ENCODE data around the gene SMCHD1. TPM values are rescaled to one million over a fixed set of nuclear protein-coding genes. Genes with fewer than 3 reads are reported as not detected.

Gene SMCHD1
- total and polyA plus RNA-seq, 2 experiments from 2014 or later, result 13.0 to 63.9 TPM

- Histone ChIP-seq H2AFZ (no peak overlapping the region), H4K20me1 (ENCODE audit: insufficient read depth, poor library complexity, severe bottlenecking) (no peaks in the 10 kb centered on the region), H3K4me1 (ENCODE audit: insufficient read depth) (no peaks in the 10 kb centered on the region), H3K9me3 (ENCODE audit: low read depth) (no peaks in the 10 kb centered on the region), H3K36me3 (replicated peaks; ENCODE audit: insufficient read depth, low read depth) (no peaks in the 10 kb centered on the region), H3K4me3 (no peak overlapping the region), H3K9me2 (replicated peaks; ENCODE audit: insufficient read depth) (no peaks in the 10 kb centered on the region), H3K79me2 (no peaks in the 10 kb centered on the region), H3K27ac (no peak overlapping the region), H3K27me3 (no peaks in the 10 kb centered on the region), H3K4me2 (no peak overlapping the region)
- no peak for DNase-seq (ENCODE audit: low spot score)
- 90% methylated on average over 2 of the region's 2 CpGs for WGBS (ENCODE audit: low lambda C conversion rate, missing lambda C conversion rate)
- TF ChIP-seq EZH2phosphoT487 (IDR thresholded peaks at IDR 0.05; ENCODE audit: low read depth, severe bottlenecking, unreplicated experiment) (no peak), EZH2 (IDR thresholded peaks at IDR 0.05; ENCODE audit: borderline replicate concordance) (no peak)
- TF ChIP-seq, protein P1, sequence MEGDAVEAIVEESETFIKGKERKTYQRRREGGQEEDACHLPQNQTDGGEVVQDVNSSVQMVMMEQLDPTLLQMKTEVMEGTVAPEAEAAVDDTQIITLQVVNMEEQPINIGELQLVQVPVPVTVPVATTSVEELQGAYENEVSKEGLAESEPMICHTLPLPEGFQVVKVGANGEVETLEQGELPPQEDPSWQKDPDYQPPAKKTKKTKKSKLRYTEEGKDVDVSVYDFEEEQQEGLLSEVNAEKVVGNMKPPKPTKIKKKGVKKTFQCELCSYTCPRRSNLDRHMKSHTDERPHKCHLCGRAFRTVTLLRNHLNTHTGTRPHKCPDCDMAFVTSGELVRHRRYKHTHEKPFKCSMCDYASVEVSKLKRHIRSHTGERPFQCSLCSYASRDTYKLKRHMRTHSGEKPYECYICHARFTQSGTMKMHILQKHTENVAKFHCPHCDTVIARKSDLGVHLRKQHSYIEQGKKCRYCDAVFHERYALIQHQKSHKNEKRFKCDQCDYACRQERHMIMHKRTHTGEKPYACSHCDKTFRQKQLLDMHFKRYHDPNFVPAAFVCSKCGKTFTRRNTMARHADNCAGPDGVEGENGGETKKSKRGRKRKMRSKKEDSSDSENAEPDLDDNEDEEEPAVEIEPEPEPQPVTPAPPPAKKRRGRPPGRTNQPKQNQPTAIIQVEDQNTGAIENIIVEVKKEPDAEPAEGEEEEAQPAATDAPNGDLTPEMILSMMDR (IDR thresholded peaks at IDR 0.05; ENCODE audit: poor library complexity), result no peak
Measured at GRCh38 chr18:2821695-2822094, 166.2 kb downstream of the SMCHD1 start.

DNA sequence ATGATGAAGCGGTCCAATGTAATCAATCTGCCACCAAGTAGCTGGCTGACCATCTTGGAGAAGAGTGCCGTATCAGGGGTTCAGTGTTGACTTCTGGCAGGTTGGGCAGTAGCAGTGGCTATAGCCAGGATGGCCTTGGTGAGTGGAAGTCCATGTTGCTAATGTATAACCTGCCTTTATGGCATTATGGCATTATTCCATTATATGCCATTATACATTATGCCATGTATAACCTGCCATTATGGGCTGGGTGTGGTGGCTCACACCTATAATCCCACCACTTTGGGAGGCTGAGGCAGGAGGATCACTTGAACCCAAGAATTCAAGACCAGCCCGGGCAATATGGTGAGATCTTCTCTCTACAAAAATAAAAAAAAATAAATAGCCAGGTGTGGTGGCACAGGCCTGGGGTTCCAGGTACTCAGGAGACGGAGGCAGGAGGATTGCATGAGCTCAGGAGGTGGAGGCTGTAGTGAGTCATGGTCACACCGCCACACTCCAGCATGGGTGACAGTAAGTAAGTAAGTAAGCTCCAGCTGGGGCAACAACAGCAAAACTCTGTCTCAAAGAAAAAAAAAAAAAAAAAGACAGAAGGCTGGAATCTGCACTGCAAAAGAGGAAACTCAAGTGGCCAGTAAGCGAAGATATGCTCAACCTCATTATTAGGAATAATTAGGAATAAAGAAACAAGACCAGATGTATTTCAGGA lies 166.8 kb downstream of the SMCHD1 start:
- WGBS (ENCODE audit: low lambda C conversion rate, missing lambda C conversion rate), result 89% methylated on average over 6 of the region's 6 CpGs
- H3K27me3 ChIP-seq, result no peaks in the 10 kb centered on the region
- H4K20me1 ChIP-seq (ENCODE audit: insufficient read depth, poor library complexity, severe bottlenecking), result no peaks in the 10 kb centered on the region
- H3K9me3 ChIP-seq (ENCODE audit: low read depth), result no peaks in the 10 kb centered on the region
- no peak overlapping the region for H3K4me2 ChIP-seq
- H3K79me2 ChIP-seq, result no peaks in the 10 kb centered on the region
- no peaks in the 10 kb centered on the region for H3K9me2 ChIP-seq (replicated peaks; ENCODE audit: insufficient read depth)
- DNase-seq (ENCODE audit: low spot score), result no peak
- no peak overlapping the region for H2AFZ ChIP-seq
- H3K4me3 ChIP-seq, result no peak overlapping the region
- H3K27ac ChIP-seq, result no peak overlapping the region
- no peaks in the 10 kb centered on the region for H3K36me3 ChIP-seq (replicated peaks; ENCODE audit: insufficient read depth, low read depth)
- TF ChIP-seq EZH2 (IDR thresholded peaks at IDR 0.05; ENCODE audit: borderline replicate concordance), result no peak
- TF ChIP-seq EZH2phosphoT487 (IDR thresholded peaks at IDR 0.05; ENCODE audit: low read depth, severe bottlenecking, unreplicated experiment), result no peak
- TF ChIP-seq, protein P1 (IDR thresholded peaks at IDR 0.05; ENCODE audit: poor library complexity), result no peak
- no peaks in the 10 kb centered on the region for H3K4me1 ChIP-seq (ENCODE audit: insufficient read depth)

GRCh38 chr18:2823202-2823601 lies 167.7 kb downstream of the SMCHD1 start:
- Histone ChIP-seq H3K27ac (no peak overlapping the region), H3K4me1 (ENCODE audit: insufficient read depth) (no peaks in the 10 kb centered on the region), H3K79me2 (no peaks in the 10 kb centered on the region), H3K9me3 (ENCODE audit: low read depth) (no peaks in the 10 kb centered on the region), H2AFZ (no peak overlapping the region), H4K20me1 (ENCODE audit: insufficient read depth, poor library complexity, severe bottlenecking) (no peaks in the 10 kb centered on the region), H3K4me2 (no peak overlapping the region), H3K4me3 (no peak overlapping the region), H3K27me3 (no peaks in the 10 kb centered on the region), H3K9me2 (replicated peaks; ENCODE audit: insufficient read depth) (no peaks in the 10 kb centered on the region), H3K36me3 (replicated peaks; ENCODE audit: insufficient read depth, low read depth) (no peaks in the 10 kb centered on the region)
- WGBS (ENCODE audit: low lambda C conversion rate, missing lambda C conversion rate), result 89% methylated on average over 2 of the region's 2 CpGs
- TF ChIP-seq, protein P1 (IDR thresholded peaks at IDR 0.05; ENCODE audit: poor library complexity), result no peak
- TF ChIP-seq EZH2phosphoT487 (IDR thresholded peaks at IDR 0.05; ENCODE audit: low read depth, severe bottlenecking, unreplicated experiment), result no peak
- TF ChIP-seq EZH2 (IDR thresholded peaks at IDR 0.05; ENCODE audit: borderline replicate concordance), result no peak
- DNase-seq (ENCODE audit: low spot score), result no peak

Measured in hepatocyte (in vitro differentiated cells).